ENCODE results near the gene NAA38. TPM values are rescaled to one million over a fixed set of nuclear protein-coding genes. Genes with fewer than 3 reads are reported as not detected.

Gene NAA38
- total RNA-seq, 1 donor from 2014 or later = 66.2 TPM

- H3K36me3 Mint-ChIP-seq (ENCODE audit: unreplicated experiment) = peaks cover 32% of the 10 kb centered on the region
- TF ChIP-seq CTCF (IDR thresholded peaks at IDR 0.05) = no peak
- H3K9me3 Mint-ChIP-seq (ENCODE audit: unreplicated experiment) = no peaks in the 10 kb centered on the region
- peaks cover 15% of the 10 kb centered on the region for H3K4me1 Mint-ChIP-seq (ENCODE audit: unreplicated experiment)
- H3K27me3 Mint-ChIP-seq (ENCODE audit: unreplicated experiment) = no peaks in the 10 kb centered on the region
- DNase-seq (ENCODE audit: extremely low spot score, unreplicated experiment) = no peak
- H3K4me3 Mint-ChIP-seq (ENCODE audit: unreplicated experiment) = no peak overlapping the region
- no peak overlapping the region for H3K27ac Mint-ChIP-seq (ENCODE audit: unreplicated experiment)
Measured at GRCh38 chr17:7849130-7849750, 8.1 kb downstream of the NAA38 start.

- Mint-ChIP-seq H3K4me1 (ENCODE audit: unreplicated experiment) (peaks cover 14% of the 10 kb centered on the region), H3K27me3 (ENCODE audit: unreplicated experiment) (no peaks in the 10 kb centered on the region), H3K36me3 (ENCODE audit: unreplicated experiment) (peaks cover 30% of the 10 kb centered on the region), H3K4me3 (ENCODE audit: unreplicated experiment) (no peak overlapping the region), H3K27ac (ENCODE audit: unreplicated experiment) (no peak overlapping the region), H3K9me3 (ENCODE audit: unreplicated experiment) (no peaks in the 10 kb centered on the region)
- no peak for TF ChIP-seq CTCF (IDR thresholded peaks at IDR 0.05)
- no peak for DNase-seq (ENCODE audit: extremely low spot score, unreplicated experiment)
Measured at GRCh38 chr17:7848739-7849129, 8.6 kb downstream of the NAA38 start.

- Mint-ChIP-seq H3K36me3 (ENCODE audit: unreplicated experiment) (peaks cover 28% of the 10 kb centered on the region), H3K4me1 (ENCODE audit: unreplicated experiment) (peaks cover 17% of the 10 kb centered on the region), H3K9me3 (ENCODE audit: unreplicated experiment) (no peaks in the 10 kb centered on the region), H3K4me3 (ENCODE audit: unreplicated experiment) (no peak overlapping the region), H3K27ac (ENCODE audit: unreplicated experiment) (no peak overlapping the region), H3K27me3 (ENCODE audit: unreplicated experiment) (no peaks in the 10 kb centered on the region)
- no peak for TF ChIP-seq CTCF (IDR thresholded peaks at IDR 0.05)
- no peak for DNase-seq (ENCODE audit: extremely low spot score, unreplicated experiment)
Measured at GRCh38 chr17:7848131-7848579, 9.2 kb downstream of the NAA38 start.

GRCh38 chr17:7846765-7847661 lies 10.3 kb downstream of the NAA38 start:
- H3K9me3 Mint-ChIP-seq (ENCODE audit: unreplicated experiment) = no peaks in the 10 kb centered on the region
- H3K4me1 Mint-ChIP-seq (ENCODE audit: unreplicated experiment) = peaks cover 23% of the 10 kb centered on the region
- H3K27me3 Mint-ChIP-seq (ENCODE audit: unreplicated experiment) = no peaks in the 10 kb centered on the region
- H3K4me3 Mint-ChIP-seq (ENCODE audit: unreplicated experiment) = no peak overlapping the region
- TF ChIP-seq CTCF (IDR thresholded peaks at IDR 0.05) = no peak
- DNase-seq (ENCODE audit: extremely low spot score, unreplicated experiment) = no peak
- no peak overlapping the region for H3K27ac Mint-ChIP-seq (ENCODE audit: unreplicated experiment)
- H3K36me3 Mint-ChIP-seq (ENCODE audit: unreplicated experiment) = peaks cover 26% of the 10 kb centered on the region

GRCh38 chr17:7846063-7846735 lies 11.2 kb downstream of the NAA38 start:
- H3K27me3 Mint-ChIP-seq (ENCODE audit: unreplicated experiment) = no peaks in the 10 kb centered on the region
- no peak for TF ChIP-seq CTCF (IDR thresholded peaks at IDR 0.05)
- peaks cover 26% of the 10 kb centered on the region for H3K4me1 Mint-ChIP-seq (ENCODE audit: unreplicated experiment)
- no peak overlapping the region for H3K4me3 Mint-ChIP-seq (ENCODE audit: unreplicated experiment)
- H3K27ac Mint-ChIP-seq (ENCODE audit: unreplicated experiment) = no peak overlapping the region
- peaks cover 20% of the 10 kb centered on the region for H3K36me3 Mint-ChIP-seq (ENCODE audit: unreplicated experiment)
- H3K9me3 Mint-ChIP-seq (ENCODE audit: unreplicated experiment) = no peaks in the 10 kb centered on the region
- DNase-seq (ENCODE audit: extremely low spot score, unreplicated experiment) = no peak

All from osteocyte (in vitro differentiated cells).